Stimulated activated CD4-positive, alpha-beta T cell treated with anti-CD3 and anti-CD28 coated beads, Interleukin-4, amount 100 ng/mL, for 4 hours (primary cell): ENCODE results near the gene CELF2.

Experiments used
- DNase-seq, 2 experiments: peaks; one replicate each; pipeline ENCODE4 v3.0.0-alpha.2; 2020

The CELF2 gene

GRCh38 chr10:11023009-11023953, 5.6 kb downstream of the CELF2 start:
- DNase-seq = no peak

GRCh38 chr10:11024596-11024995, 6.9 kb downstream of the CELF2 start:
- DNase-seq = no peak

- no peak for DNase-seq
These were observed 8.3 kb downstream of the CELF2 start for GRCh38 chr10:11025978-11026377.

DNA sequence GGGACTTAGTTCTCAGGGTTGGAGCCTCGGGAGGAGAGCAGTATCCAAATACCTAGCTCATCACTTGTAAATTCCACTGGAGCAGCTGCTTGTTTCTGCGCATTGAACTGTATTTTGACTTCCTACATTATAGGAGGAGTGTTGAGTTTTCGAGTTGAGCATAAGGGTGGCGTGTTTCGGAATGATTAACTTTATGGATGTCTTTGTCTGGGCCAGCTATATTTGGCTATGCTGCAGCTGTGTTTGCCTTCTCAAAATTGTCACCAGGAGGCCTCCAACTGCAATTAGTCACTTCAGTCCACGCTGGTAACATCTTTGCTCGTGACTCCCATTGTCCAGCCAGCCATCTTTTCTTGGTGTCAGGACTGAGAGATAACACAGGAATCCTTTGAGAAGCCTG, 9.1 kb downstream of the CELF2 start:
- DNase-seq = no peak

DNA sequence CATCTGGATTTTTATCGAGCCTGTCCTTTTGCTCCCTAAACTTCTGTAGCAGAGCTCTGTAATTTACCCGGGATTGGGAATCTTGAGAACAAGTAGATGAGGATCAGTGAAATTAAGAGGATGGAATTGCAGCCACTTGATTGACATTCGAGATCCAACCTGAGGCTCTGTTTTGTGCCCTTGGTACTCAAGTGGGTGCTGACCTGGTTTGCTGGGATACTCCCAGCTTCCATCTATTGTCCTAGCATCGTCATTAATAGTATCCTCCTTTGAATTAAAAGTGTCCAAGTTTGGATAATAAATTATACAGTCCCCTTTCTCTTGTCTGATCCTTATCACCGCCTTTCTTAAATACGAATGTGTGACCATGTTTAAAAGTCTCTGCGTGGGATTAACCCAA, 17.1 kb downstream of the CELF2 start:
- no peak for DNase-seq

DNA sequence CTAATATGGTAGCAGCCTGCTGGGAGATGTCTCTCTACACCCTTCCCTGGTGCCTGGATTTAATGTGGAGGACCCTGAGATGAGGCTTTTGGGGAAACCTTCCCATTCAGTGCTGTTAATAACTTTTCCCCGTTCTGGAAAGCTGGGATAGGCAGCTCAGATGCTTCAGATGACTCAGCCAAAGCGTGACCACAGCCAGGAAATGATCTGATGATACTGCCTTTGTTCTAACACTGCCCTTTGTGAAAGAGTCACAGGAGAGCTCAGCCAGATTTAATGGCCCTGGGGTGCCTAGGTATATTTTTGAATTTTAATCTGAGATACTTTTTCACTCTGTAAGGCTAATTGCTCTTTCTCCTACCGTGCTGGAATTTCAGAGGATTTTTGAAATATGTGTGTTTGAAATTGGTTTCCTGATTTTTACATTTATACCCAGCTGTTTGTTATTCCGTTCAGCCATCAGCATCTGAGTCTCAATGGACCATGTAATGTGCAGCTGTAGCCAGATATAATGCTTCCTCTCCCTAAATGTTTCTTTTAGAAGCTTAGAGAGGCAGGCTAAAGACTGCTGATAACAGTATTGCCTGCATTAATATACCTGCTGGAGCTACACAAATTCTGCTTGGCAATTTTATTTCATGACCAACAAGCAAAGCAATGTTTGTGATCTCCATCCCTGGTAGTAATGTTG, 17.8 kb downstream of the CELF2 start:
- DNase-seq = no peak

DNA sequence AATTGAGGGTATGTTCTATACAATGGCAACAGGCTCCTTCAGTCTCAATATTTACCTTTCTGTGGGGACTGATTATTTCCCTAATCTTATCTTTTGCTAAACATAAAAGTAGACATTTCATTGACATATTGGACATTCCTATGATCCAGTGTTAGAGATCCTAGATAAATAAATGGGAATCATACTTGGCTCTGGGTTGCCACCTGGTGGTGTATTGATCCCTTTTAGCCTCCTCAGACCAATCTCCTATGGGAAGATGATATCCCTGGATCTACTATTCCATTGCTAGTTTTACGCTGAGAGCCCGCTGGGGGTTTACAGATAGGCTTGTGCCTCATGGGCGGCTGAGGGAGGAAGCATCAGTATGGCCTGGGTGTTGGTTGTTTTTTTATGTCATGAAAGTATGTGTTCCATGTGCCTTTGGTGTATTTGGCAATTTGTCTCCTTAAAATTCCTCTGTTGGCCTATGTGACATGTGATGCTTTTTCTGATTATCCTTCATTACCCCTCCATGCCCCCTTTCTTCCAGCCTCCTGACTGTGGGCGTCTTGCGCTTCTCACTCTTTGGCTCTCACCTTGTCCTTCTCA, 18.8 kb downstream of the CELF2 start:
- no peak for DNase-seq

GRCh38 chr10:11037991-11038390, 20.3 kb downstream of the CELF2 start:
- no peak for DNase-seq

DNA sequence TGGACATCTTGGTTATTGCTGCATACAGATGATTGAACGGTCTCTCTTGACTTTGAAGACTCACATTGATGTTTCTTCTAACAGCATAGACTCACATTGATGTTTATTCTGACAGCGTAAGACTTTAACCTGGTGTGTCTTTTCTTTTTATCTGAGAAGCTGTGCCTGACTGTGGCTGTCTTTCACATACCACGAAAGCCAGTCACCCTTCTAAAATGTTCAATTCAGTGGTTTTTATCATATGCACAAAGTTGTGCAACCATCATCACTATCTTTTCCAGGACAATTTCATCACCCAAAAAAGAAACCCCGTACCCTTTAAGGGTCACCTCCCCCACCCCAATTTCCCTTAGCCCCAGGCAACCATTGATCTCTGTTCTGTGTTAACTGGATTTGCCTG, 24.7 kb downstream of the CELF2 start:
- no peak for DNase-seq

DNA sequence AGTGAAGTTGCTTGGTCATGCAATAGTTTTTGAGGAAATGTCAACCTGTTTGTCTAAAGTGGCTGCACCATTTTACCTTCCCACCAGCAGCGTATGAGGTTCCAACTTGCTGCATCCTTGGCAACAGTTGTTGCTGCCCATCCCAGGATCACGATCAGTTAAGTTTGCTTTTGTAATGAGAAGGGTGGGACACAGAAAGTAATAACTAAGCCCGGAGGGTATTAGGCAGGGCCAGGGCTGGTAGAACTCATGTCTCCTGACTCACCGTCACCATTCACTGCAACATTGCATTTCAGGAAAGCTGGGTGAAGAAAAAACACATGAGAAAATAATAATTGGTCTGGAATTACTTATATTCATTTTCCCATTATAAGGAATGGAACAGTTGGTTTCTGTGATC, 25.4 kb downstream of the CELF2 start:
- DNase-seq = no peak

DNA sequence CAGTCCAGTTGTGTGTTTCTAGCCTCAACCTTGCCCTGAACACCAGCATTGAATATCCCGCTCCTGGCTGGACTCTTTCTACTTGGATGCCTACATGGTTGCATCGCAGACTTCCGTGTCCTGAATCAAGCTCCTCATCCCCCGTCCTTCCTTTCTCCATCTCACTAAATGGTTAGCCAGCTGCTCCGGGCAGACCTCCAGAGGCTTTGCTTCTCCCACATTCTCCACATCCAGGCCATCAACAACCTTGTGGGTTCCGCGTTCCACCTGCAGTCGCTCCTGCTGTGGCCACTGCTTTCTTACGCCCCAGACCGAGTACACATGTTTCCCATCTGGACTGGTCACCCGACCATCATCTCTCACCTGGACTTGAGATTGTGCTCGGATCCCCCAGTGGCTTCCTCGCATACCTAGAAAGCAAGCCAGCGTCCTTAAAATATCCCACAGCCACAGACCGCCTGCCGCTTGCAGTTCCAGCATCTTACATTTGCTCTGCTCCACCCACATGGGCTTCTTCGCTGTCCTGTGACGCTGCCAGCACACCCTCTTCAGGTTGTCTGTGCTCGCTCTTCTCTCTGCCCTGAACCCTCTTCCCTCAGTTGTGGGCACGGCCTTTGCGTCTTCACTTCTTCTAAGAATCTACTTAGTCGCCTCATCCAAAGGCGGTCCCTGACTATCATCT, 25.9 kb downstream of the CELF2 start:
- DNase-seq = no peak

GRCh38 chr10:11045487-11045886, 27.8 kb downstream of the CELF2 start:
- DNase-seq = no peak

- no peak for DNase-seq
These were observed 28.5 kb downstream of the CELF2 start for GRCh38 chr10:11045995-11046775.

- no peak for DNase-seq
These were observed 29.1 kb downstream of the CELF2 start for GRCh38 chr10:11046776-11047160.

GRCh38 chr10:11048707-11049278, 31.1 kb downstream of the CELF2 start:
- no peak for DNase-seq

DNA sequence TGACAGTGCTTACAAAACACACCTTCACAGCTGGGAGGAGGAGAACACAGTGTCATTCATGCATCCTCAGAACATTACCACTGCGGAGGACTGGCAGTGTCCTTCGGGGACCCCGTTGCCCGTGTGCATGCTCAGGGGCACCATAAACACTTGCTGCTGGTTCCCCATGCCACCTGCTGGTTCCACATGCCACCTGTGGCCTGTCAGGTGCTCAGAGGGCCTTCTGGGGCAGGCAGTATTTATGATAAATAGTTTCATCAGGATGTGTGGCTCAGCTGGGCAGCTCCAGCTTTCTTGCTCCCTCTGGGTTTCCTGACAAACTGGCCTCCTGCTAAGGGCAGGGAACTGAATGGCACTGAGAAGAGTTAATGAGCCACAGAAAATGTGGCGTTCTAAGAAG, 32.1 kb downstream of the CELF2 start:
- no peak for DNase-seq

GRCh38 chr10:11050301-11051287, 32.9 kb downstream of the CELF2 start:
- no peak for DNase-seq

DNA sequence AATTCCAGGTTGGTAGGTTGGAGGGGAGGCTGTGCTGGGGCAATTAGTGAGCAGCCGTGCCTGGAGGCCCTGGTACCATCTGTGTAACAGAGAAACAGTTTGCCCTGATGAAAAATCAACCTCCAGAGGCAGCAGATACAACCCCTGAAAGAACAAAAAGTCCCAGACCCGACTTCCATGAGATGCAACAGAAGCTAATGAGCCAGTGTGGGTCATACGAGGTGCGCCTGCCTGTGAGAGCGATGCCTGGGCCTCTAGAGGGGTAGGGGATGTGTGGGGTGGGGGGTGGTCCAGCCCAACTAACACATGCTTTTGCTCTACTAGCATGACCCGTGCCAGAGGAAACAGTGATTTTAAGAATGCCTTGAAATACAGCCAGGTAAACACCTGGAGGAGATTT, 39.3 kb downstream of the CELF2 start:
- no peak for DNase-seq

DNA sequence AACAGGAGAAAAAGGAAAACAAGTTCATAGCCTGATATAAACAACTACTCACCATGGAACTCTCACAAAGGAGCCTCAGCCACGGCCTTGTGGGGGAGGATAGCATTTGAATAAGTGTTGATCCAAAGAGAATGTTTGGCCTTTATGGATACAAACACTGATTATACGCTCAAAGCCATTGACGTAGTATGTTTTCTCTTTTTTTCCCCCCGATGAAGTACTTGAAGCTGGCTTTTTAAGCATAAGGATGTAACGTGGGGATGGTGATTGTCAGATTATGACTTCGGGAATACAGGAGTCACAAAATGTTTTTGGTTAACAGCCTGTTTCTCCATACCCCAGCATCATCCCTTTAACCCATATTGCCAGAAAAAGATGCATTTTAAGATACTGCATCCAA, 39.8 kb downstream of the CELF2 start:
- DNase-seq = no peak

- DNase-seq = no peak
These were observed 40.3 kb downstream of the CELF2 start for GRCh38 chr10:11057994-11058393.

DNA sequence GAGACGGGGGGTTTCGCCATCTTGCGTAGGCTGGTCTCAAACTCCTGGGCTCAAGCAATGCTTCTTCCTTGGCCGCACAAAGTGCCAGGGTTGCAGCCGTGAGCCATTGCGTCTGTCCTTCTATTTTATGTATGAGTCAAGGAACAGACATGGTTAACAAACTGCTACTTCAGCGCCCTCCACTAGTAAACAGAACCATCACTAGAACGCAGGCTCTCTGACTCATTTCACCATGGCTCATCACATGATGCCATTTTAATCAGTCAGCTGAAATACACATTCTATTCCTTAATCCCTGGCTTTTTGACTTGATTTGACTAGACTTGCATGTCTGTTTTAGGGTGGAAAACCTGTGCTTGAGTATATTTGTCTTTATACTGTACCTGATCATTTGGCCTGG, 41.3 kb downstream of the CELF2 start:
- DNase-seq = no peak
